Fibroblast of peridontal ligament (primary cell): ENCODE data around the gene MSANTD3.
"Not testable (repeated sequence)": the region's sequence is repeated elsewhere in the genome, so short reads cannot be mapped to it uniquely, and the experiment has no call there.

Experiments
- DNase-seq: peaks from one replicate; pipeline ENCODE4 v3.0.0-alpha.2; 2010; ENCODE audit errors: extremely low read depth

MSANTD3 gene, protein sequence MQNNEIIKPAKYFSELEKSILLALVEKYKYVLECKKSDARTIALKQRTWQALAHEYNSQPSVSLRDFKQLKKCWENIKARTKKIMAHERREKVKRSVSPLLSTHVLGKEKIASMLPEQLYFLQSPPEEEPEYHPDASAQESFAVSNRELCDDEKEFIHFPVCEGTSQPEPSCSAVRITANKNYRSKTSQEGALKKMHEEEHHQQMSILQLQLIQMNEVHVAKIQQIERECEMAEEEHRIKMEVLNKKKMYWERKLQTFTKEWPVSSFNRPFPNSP

DNA sequence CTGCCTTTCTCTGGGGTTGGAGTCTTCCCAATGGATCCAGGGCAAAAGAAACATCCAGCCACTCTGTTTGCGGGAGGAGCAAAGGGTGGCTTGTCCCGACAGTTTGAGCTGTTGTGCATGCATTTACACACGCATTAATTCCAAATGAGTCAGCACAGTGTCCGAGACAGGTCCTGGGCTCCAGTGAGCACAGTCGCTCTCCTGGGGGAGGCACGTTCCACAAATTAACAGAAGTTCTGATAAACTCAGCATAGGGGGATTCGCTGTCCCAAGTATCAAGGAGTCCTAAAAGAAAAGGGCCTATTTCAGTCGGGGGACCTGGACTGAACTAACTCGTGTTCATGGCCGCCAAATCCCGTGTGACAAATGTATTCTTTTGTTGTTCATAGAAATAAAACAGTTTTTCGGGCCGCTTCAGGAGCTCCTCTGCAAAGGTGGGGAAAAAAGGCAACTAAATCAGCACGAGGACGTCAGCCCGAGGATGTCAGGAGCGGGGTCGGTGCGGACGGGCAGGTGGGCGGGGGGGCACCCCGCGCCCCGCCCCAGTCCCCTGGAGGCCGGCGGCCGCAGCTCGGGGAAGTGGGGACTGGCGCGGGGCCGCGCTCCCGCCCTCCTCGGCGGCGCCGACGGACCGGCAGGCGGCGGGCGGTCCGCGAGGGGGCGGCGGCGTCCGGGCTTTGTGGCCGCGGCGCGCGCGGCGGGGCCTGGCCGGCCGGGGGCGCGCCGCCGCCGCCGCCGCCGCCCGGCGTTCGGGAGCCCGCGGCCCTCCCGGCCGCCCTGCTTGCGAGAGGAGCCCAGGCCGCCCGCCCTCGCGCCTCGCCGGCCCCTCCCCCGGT is at the start of gene MSANTD3:
Gene MSANTD3 (plus strand): TSS at position 614 of the 836 bp plus-strand sequence. CDS start 14,796 bp downstream, outside the sequence.
- peak; percentile 38 for DNase-seq

DNA sequence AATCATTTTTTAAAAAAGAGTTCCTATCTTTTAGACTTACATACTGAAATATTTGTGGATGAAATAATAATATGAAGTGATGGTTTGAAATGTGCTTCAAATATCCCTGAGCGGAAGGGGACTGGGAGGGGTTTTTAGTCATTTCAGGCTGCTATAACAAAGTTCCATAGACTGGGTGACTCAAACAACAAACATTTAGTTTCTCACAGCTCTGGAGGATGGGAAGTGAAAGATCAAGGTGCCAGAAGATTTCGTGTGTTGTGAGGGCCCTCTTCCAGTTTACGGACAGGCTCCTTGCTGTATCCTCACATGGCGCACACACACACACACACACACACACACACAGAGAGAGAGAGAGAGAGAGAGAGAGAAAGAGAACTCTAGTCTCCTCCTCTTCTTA is 47.1 kb upstream of the MSANTD3 start:
- DNase-seq: peak; percentile 58

DNA sequence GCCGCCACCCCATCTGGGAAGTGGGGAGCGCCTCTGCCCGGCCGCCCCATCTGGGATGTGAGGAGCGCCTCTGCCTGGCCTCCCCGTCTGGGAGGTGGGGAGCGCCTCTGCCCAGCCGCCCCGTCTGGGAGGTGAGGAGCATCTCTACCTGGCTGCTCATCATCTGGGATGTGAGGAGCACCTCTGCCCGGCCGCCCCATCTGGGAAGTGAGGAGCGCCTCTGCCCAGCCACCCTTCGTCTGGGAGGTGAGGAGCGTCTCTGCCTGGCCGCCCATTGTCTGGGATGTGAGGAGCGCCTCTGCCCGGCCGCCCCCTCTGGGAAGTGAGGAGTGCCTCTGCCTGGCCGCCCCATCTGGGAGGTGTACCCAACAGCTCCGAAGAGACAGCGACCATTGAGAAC is 34.0 kb upstream of the MSANTD3 start:
- DNase-seq: not testable (repeated sequence)

DNA sequence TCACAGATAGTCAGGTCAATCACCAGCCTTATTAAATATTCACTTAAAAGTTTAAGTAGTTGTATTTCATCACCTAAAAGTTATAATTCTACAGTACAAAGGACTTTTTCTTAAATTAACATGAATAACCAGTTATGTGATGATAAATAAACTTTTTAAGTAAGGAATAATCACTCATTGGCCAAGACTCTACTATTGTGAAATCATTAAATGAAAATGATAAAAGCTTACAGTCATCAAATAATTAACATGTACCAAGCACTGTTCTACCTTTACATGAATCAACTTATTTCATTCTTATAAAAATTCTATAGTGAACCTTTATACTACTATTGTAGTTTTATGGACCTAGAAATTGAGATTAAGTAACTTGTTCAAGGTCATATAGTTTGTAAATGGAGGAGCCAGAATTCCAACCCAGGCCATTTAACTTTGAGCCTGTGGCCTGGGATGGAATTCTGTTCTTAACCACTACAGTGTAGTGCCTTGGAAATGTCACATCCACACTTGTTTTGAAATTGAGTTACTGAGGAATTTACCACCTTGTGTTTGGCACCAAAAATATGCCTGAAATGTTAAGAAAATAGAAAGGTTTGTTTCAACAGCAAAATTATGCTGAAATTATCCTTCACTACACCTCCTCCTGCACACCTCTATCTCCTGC is 32.8 kb upstream of the MSANTD3 start:
- no peak for DNase-seq

DNA sequence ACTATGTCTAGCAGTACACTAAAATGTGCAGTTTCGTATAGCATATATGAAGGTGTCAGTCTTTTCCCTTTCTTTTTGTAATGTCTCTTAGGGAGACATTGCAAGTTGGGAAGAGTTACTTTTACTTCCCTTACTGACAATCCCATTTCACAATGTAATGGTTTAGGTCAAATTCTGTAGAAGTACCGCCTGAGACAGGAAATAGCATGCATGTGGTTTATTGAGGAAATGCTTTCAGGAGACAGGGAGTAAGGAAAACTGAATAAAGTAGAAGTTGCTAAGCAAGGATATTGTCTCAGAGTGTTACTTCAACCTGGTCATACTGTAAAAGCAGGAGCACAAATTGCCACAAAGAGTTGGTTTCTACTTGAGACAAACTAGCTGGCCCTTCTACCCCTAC is 32.1 kb upstream of the MSANTD3 start:
- DNase-seq: no peak

DNA sequence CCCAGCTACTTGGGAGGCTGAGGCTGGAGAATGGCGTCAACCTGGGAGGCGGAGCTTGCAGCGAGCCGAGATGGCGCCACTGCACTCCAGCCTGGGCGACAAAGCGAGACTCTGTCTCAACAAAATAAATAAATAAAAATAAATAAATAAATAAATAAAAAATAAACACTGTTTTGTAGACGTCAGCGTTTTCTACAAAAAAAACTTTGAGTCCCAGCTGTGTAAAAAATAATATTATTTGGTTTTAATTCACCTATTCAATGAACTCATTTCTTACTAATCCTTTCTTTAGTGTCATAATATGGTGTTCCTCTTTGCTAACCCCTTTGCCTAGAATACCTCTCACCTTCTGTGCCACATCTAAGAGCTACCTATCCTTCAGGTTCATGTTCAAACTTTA is 30.2 kb upstream of the MSANTD3 start:
- no peak for DNase-seq

DNA sequence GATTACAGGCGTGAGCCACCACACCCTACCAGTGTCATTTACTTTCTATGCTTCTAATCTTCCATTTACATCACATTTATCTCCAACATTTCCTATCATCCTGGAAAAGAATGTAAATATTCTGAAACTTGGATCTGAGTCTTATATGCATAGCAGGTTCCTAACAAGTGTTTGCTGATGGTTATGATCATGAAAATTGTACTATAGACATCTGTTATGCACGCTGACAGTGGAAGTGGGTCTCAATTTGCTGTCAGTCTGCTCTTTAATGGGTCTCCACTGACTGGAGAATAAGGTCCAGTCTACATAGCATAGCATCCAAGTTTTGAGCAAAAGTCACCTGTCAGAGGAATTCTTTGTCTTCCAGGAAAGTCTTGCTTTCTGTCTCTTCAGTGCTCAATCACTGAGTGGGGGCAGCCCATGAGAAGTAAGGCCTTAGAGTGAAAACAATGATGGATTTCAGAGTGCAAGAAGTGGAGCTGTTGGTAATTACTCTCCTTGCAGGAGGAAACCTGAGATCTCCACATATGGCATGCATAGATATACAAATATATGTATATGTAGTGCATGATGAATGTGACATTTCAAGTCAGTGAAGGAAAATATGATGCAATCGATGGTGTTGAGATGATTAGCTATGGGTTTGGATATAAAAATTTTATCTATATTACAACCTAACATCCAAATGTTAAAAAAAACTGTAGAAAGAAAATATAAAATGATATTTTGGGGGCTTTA is 29.2 kb upstream of the MSANTD3 start:
- no peak for DNase-seq

DNA sequence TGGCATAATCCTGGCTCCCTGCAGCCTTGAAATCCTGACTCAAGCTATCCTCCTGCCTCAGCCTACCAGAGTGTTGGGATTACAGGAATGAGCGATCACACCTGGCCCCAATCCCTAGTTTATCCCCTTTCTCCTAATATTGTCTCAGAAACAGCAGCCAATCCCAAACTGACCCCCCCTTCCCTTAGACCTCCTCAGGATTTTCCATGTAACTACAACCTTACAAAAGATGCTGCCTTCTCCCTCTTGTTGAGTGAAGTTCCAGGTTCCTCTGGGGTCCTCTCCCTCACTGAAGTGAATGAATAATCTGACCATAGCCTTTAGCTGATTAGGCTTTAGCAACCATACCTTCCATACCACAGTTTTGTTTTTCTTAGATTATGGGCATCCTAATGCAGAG is 25.9 kb upstream of the MSANTD3 start:
- no peak for DNase-seq

DNA sequence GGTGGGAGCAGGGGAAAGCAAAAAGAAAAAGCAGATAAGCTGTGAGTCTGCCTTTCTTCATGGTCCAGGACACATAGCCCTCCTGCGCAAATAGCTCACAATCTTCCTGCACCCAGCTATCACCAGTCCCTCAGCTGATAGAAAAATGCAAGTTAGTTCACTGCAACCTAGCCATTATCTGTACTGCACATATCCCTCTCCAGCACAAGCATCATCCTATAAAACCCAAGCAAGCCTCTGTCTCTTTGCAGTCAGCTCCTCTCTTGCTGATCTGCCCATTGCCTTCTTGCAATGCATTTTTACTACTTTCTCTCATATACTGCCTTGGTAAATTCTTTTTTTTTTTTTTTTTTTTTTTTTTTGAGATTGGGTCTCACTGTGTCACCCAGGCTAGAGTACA is 20.0 kb upstream of the MSANTD3 start:
- DNase-seq: no peak

DNA sequence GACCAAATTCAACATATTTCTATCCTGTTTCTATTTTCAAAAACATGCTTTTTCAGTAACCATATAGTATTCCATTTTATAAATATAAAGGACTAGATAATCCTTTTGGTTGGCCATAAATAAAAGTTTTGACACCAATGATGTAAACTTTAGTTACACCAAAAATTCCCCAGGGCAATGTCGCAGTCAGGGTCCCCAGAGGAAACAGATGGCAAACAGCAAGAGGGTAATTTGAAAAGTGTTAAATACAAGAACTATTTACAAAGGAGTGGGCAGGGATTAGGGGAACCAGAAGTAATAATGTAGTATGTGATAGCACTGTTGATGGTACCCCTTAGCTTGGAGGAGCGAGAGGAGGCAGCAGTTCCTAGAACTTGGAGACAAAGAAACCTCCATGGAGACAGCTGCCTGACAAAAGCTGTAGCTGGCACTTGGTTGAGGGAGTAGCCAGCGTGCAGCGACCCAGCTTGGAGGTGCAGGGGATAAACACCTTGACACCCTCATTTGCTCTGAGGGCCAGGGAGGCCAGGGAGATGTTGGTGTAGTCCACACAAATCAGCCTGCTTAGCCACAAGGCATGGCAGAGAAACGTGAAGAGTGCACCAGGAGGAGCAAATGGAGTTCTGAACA is 18.3 kb upstream of the MSANTD3 start:
- no peak for DNase-seq

DNA sequence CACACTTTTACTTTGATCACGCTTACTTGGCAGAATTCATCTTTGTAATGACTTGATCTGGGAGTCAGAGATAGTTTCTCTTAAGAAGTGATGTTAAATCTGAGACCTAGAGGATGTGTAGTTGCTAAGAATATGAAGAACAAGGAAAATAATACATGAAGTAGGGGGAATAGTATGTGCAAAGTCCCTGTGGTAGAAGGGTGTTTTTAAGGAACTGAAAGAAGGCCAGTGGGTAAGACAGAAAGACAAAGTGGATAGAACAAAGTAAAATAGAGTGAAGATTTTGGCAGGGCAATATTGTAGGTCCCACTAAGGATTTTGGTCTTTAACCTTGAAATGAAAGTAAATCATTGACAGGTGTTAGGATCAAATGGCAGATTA is 17.8 kb upstream of the MSANTD3 start:
- DNase-seq: no peak

DNA sequence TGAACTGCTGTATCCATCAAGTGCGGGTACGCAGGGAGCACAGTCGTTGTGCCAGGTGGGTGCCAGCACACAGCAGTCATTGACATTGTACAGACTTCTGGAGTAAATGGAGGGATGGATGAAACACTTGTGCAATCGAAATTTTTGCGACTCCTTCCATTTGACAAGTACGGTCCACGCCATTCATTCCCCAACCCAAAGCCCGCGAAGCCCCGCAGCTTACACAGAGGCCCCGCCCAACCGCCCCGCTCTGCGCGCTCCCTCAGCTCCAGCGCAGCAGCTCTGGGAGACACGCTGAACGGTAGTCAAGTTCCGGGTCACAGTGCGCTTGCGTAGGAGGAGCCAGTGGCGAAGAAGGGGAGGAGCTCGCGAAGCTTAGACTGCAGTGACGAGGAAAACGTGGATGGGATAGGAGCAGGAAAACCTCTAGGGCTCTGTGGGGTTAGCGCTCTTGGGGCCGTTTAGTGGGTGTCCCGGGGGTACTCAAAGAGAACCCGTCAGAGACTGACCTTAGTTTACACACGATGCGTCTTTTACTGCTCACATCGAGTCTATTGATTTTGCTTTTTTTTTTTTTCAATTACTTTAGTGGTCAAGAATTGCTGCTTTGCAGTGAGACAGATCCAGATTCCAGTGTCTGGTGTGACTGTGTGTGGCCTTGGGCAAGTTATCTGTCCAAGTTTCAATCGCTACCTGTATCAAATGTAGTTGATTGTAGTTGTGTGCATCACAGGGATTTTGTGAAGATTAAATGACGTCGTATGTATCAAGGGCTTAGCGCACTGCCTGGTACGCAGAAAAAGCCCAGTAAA is 15.3 kb upstream of the MSANTD3 start:
- peak; percentile 90 for DNase-seq

DNA sequence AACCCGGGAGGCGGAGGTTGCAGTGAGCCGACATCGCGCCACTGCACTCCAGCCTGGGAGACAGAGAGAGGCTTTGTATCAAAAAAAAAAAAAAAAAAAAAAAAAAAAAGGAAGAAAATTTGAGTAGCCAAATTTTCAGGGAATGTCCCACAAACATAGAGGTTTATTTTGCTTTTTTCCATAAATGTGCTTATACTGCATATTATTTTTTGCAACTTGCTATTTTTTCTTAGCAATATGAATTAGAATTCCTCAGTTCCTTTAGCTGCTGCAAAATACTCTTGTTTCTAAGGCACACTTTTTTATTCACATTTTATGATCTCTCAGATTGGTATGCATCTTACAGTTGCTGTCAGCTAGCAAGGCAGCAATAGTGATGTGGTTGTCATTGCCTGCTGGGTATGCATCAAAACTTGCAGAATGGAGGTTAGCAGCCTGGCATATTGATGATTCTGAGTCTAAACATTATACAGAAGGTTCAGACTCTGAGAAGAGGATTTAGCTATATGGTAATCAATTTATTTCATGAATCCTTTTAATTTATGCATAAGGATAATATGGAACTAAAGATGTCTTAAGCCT is 13.0 kb upstream of the MSANTD3 start:
- no peak for DNase-seq

DNA sequence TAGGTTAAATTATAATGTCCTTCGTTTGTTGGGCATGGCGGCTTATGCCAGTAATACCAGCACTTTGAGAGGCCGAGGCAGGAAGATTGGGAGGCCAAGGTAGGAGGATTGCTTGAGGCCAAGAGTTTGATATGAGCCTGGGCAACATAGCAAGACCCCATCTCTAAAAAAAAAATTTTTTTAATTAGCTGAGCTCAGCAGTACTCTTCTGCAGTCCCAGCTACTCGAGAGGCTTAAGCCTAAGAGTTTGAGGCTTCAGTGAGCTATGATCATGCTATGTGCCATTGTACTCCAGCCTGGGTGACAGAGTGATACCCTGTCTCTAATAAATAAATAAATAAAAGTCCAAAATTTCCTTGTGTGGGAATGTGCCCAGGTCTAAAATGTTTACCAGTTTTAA is 9.1 kb upstream of the MSANTD3 start:
- no peak for DNase-seq

DNA sequence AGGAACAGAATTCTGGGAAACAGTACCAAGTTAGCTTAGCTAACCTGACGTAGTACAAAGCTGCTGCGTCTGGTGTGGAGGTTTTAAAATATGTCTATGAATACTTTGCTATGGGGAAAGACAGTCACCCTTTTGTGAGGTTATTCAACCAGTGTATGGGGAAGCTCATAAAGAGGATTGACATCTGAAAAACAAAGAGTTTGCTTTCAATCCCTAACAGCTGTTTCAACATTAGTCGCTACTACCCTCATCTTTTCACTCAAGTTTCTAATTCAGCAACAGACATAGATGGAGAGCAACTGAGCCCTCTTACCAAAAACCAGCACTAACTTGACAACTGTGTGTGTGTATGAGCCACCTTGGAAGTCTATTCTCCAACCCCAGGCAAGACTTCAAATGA is 7.8 kb upstream of the MSANTD3 start:
- DNase-seq: no peak

DNA sequence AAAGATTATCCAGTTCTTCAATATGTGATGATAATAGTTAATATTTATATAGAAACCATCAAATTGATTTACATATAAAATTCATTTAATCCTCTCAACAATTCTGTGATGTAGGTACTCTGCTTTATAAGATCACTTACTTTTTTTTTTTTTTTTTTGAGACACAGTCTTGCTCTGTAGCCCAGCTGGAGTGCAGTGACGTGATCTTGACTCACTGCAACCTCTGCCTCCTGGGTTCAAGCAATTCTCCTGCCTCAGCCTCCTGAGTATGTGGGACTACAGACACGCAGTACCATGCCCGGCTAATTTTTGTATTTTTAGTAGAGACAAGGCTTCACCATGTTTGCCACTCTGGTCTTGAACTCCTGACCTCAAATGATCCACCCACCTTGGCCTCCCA is 5.8 kb upstream of the MSANTD3 start:
- DNase-seq: not testable (repeated sequence)

DNA sequence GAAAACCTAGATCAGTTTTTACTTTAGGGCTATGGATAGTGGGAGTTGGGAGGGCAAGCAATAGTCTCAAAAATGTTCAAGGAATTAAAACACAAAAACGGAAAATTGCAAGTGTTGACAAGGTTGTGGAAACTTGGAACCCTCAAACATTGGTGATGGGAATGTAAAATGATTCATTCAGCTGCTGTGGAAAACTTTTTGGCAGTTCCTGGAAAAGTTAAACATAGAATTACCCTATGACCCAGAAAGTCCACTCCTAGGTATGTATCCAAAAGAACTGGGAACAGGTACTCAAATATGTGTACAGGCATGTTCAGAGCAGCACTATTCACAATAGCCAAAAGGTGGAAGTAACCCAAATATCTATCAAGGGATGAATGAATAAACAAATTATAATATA is 1.2 kb upstream of the MSANTD3 start:
- DNase-seq: peak; percentile 37

DNA sequence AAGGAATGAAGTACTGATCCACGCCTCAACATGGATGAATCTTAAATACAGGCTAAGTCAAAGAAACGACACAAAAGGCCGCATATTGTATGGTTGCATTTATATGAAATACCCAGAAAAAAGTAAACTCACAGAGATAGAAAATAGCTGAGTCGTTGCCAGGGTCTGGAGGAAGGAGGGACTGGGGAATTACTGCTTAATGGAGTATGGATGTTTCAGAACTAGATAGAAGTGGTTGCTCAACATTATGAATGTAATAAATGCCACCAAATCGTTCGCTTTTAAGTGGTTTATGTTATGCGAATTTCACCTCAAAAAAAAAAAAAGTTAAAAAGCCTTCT is 784 bp upstream of the MSANTD3 start:
- DNase-seq: peak; percentile 30

DNA sequence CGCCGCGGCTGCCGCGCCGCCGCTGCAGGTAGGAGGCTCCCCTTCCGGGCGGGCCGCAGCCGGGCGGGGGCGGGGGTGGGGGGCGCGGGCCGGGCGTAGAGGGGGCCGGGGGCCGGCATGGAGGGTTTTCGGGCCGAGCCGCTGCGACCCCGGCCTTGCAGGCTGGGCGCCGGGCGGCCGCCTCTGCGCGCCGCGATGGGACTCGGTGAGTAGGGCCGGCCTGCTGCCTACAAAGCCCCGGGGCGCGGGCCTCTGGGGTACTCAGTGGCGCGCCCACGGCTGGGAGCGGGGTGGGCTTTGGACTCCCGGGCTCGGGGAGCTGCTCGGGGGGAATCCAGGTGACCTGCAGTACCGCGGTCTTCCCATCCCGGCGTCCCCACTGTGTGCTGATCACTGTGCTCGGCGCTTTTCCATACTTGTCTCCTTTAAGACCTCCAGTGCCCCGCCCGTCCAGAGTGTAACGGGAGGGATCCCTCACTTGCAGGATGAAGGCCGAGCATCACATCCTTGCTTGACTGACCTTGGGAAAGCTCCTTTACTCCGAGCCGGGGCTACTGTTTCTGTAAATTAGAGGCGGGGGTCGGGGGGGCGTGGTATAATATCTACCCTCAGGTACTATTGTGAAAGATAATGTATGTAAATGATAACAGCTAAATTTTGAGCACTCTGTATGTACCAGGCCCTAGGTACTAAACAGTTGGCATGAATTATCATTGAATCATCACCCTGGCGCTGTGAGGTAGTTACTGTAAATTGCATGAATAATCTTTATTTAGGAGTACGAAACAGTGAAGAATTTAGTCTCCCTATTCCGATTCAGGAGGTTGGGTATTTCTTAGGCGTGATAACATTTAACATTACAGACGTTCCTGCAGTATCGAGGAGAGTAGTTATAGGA is 672 bp downstream of the MSANTD3 start:
- peak; percentile 71 for DNase-seq
